IMR-90 (cell line): ENCODE results near the gene PIK3R5. TPM values are rescaled to one million over a fixed set of nuclear protein-coding genes. Genes with fewer than 3 reads are reported as not detected.

Experiments used
- ATAC-seq: fragments of 200-7000 bp; cut with Tn5 transposase; 2 replicates; pipeline ENCODE4 v1.9.1; 2020; ENCODE audit warnings: low read depth, mild to moderate bottlenecking, moderate library complexity
- BruUV-seq: library from RNA; stranded (reverse); fragments of 400-500 nt; replicated peaks from 2 replicates; lab custom pipeline; 2021; lab: Mats Ljungman, UMichigan
- CTCF ChIA-PET: fragments of 300-600 bp; formaldehyde crosslinking; extraction: SDS; loops from one replicate; lab custom pipeline; 2021; ENCODE audit warnings: antibody characterized with exemption; lab: Yijun Ruan, JAX
- POLR2A ChIA-PET: fragments of 300-600 bp; sonication (Branson Sonifier 250); formaldehyde crosslinking; loops from one replicate; lab custom pipeline; 2022; ENCODE audit warnings: antibody characterized with exemption; ENCODE audit not compliant: unreplicated experiment; lab: Charles Lee
- DNase-seq: peaks from one replicate; pipeline ENCODE4 v3.0.0; 2013
- H2AFZ ChIP-seq: replicated peaks from 2 replicates; pipeline ENCODE3; 2013; ENCODE audit warnings: low read length, mild to moderate bottlenecking; ENCODE audit not compliant: poor library complexity
- H2AK5ac ChIP-seq: 2 replicates; pipeline ENCODE4 v1.6.1; 2013; ENCODE audit warnings: low read depth, low read length, inconsistent platforms
- H2AK9ac ChIP-seq: replicated peaks from 2 replicates; pipeline ENCODE3; 2013; ENCODE audit warnings: mild to moderate bottlenecking, low read depth, low read length, moderate library complexity; ENCODE audit not compliant: poor library complexity
- H2BK120ac ChIP-seq: 2 replicates; pipeline ENCODE4 v1.6.1; 2013; ENCODE audit warnings: low read depth, low read length, inconsistent platforms
- H2BK15ac ChIP-seq: 3 replicates; pipeline ENCODE4 v1.6.1; 2013; ENCODE audit warnings: low read depth, low read length, inconsistent platforms
- H2BK20ac ChIP-seq: 2 replicates; pipeline ENCODE4 v1.6.1; 2013; ENCODE audit warnings: low read depth, mild to moderate bottlenecking, inconsistent platforms, low read length, moderate library complexity
- H2BK5ac ChIP-seq: 2 replicates; pipeline ENCODE4 v1.6.1; 2013; ENCODE audit warnings: mild to moderate bottlenecking, low read depth, low read length, inconsistent platforms; ENCODE audit not compliant: poor library complexity, severe bottlenecking
- H3K14ac ChIP-seq: replicated peaks from 2 replicates; pipeline ENCODE4 v1.6.1; 2013; ENCODE audit warnings: low read depth, low read length, inconsistent platforms
- H3K18ac ChIP-seq: 2 replicates; pipeline ENCODE4 v1.6.1; 2013; ENCODE audit warnings: low read depth, low read length, control low read depth
- H3K23ac ChIP-seq: 2 replicates; pipeline ENCODE4 v1.6.1; 2013; ENCODE audit warnings: low read depth, low read length, inconsistent platforms
- H3K27ac ChIP-seq: 2 replicates; pipeline ENCODE4 v1.5.1; 2013; ENCODE audit warnings: mild to moderate bottlenecking, control low read depth, low read length; ENCODE audit not compliant: insufficient read depth
- H3K27me3 ChIP-seq: 2 replicates; pipeline ENCODE4 v1.6.1; 2013; ENCODE audit warnings: low read length; ENCODE audit not compliant: control insufficient read depth, insufficient read depth
- H3K36me3 ChIP-seq: 2 replicates; pipeline ENCODE4 v1.6.1; 2013; ENCODE audit warnings: low read length, mixed read lengths; ENCODE audit not compliant: control insufficient read depth, insufficient read depth
- H3K4ac ChIP-seq: 2 replicates; pipeline ENCODE4 v1.6.1; 2013; ENCODE audit warnings: low read depth, low read length, inconsistent platforms
- H3K4me1 ChIP-seq: 2 replicates; pipeline ENCODE4 v1.6.1; 2013; ENCODE audit warnings: low read length, mixed read lengths; ENCODE audit not compliant: control insufficient read depth, insufficient read depth
- H3K4me2 ChIP-seq: 2 replicates; pipeline ENCODE4 v1.6.1; 2013; ENCODE audit warnings: low read depth, mild to moderate bottlenecking, control low read depth, low read length, moderate library complexity
- H3K4me3 ChIP-seq: 2 replicates; pipeline ENCODE4 v1.5.1; 2013; ENCODE audit warnings: low read depth, mild to moderate bottlenecking, control low read depth, low read length, moderate library complexity; ENCODE audit not compliant: insufficient read depth
- H3K56ac ChIP-seq: 2 replicates; pipeline ENCODE4 v1.6.1; 2013; ENCODE audit warnings: low read length, inconsistent platforms; ENCODE audit not compliant: insufficient read depth; ENCODE audit errors: extremely low read depth
- H3K79me1 ChIP-seq, 2 experiments: 2 replicates each; pipeline ENCODE4 v1.6.1; 2013; ENCODE audit warnings: low read length in 2 of 2, inconsistent platforms in 1 of 2, low read depth in 1 of 2
- H3K9ac ChIP-seq: 2 replicates; pipeline ENCODE4 v1.6.1; 2013; ENCODE audit warnings: low read depth, low read length, control low read depth
- H3K9me1 ChIP-seq: 2 replicates; pipeline ENCODE4 v1.6.1; 2013; ENCODE audit warnings: low read length, inconsistent platforms; ENCODE audit not compliant: insufficient read depth
- H3K9me3 ChIP-seq: 2 replicates; pipeline ENCODE4 v1.6.1; 2013; ENCODE audit warnings: low read length; ENCODE audit not compliant: control insufficient read depth, insufficient read depth
- H4K20me1 ChIP-seq: 2 replicates; pipeline ENCODE4 v1.6.1; 2013; ENCODE audit warnings: low read length, inconsistent platforms; ENCODE audit not compliant: insufficient read depth
- H4K5ac ChIP-seq: 2 replicates; pipeline ENCODE4 v1.6.1; 2013; ENCODE audit warnings: mild to moderate bottlenecking, low read depth, low read length, control low read depth
- H4K8ac ChIP-seq, 2 experiments: 2 replicates each; pipeline ENCODE4 v1.6.1; 2013; ENCODE audit warnings: low read depth in 2 of 2, low read length in 2 of 2, control low read depth in 1 of 2, inconsistent platforms in 1 of 2
- H4K91ac ChIP-seq: 2 replicates; pipeline ENCODE4 v1.6.1; 2013; ENCODE audit warnings: low read depth, low read length, inconsistent platforms; ENCODE audit not compliant: insufficient read depth
- BHLHE40 ChIP-seq: fragments of 150-350 bp; IDR thresholded peaks from 2 replicates; pipeline ENCODE4 v1.6.1; 2016; ENCODE audit warnings: mild to moderate bottlenecking, low read depth, low read length
- CEBPB ChIP-seq: IDR thresholded peaks from 2 replicates; pipeline ENCODE4 v1.6.1; 2012; ENCODE audit warnings: low read depth, low read length, improper control_type of control experiment
- ELK1 ChIP-seq: fragments of 150-350 bp; IDR thresholded peaks from 2 replicates; pipeline ENCODE4 v1.6.1; 2016; ENCODE audit warnings: low read depth, mild to moderate bottlenecking, low read length, moderate library complexity, borderline replicate concordance
- MAFK ChIP-seq: IDR thresholded peaks from 2 replicates; pipeline ENCODE4 v1.6.1; 2012; ENCODE audit warnings: low read depth, low read length, improper control_type of control experiment
- POLR2A ChIP-seq: IDR thresholded peaks from 2 replicates; pipeline ENCODE4 v1.6.1; 2012; ENCODE audit warnings: mild to moderate bottlenecking, low read depth, low read length
- RFX5 ChIP-seq: IDR thresholded peaks from 2 replicates; pipeline ENCODE4 v1.8.0; 2012; ENCODE audit warnings: low read depth, mild to moderate bottlenecking, low read length, moderate library complexity
- SMC3 ChIP-seq: fragments of 150-350 bp; IDR thresholded peaks from 2 replicates; pipeline ENCODE4 v1.6.1; 2016; ENCODE audit warnings: low read depth, mild to moderate bottlenecking, antibody characterized with exemption, low read length, moderate library complexity
- WGBS, 2 experiments: methylation state at CpG; one replicate each; pipeline versions ENCODE4 v1.1.5 to v1.1.7; 2013; ENCODE audit warnings: missing lambda C conversion rate in 2 of 2; ENCODE audit not compliant: insufficient read length in 1 of 2; ENCODE audit errors: extremely low coverage in 2 of 2; 5-methylcytosine and 5-hydroxymethylcytosine counted together
- dilution Hi-C: fragments of 300-500 bp; cut with HindIII; formaldehyde crosslinking; loops from one replicate; pipeline ENCODE4 v1.14.3; 2018; ENCODE audit warnings: low sequenced_read_pairs; ENCODE audit not compliant: unreplicated experiment
- in situ Hi-C: fragments of 300-500 bp; cut with MboI; formaldehyde crosslinking; loops from 3 replicates; pipeline ENCODE4 v1.14.3; 2019; ENCODE audit warnings: low sequenced_read_pairs, inconsistent platforms, mixed read lengths
- intact Hi-C: fragments of 100-400 bp; cut with micrococcal nuclease; formaldehyde crosslinking; loops from 2 replicates; pipeline ENCODE4 v1.10.0; 2022
- polyA plus RNA-seq, 3 experiments: library from polyadenylated mRNA; depleted of rRNA; stranded (reverse); fragments of >200 nt; gene quantifications; 2 replicates each; pipeline ENCODE4 v1.2.3, GENCODE V29; 2012; ENCODE audit warnings: low replicate concordance in 1 of 3
- total RNA-seq: library from RNA; depleted of rRNA; stranded (reverse); fragments of >200 nt; gene quantifications from 2 replicates; pipeline ENCODE4 v1.2.3, GENCODE V29; 2012

Gene PIK3R5
- total and polyA plus RNA-seq, 2 of the 4 experiments (the other 2 are of a cell fraction): not detected

GRCh38 chr17:8923762-8924161 is 41.7 kb downstream of the PIK3R5 start:
- ATAC-seq (no peak), DNase-seq (no peak)
- H3K27me3 ChIP-seq: no peaks in the 10 kb centered on the region
- H3K9me1 ChIP-seq: no peaks in the 10 kb centered on the region
- no peak for TF ChIP-seq MAFK
- TF ChIP-seq POLR2A: no peak
- no peak for TF ChIP-seq SMC3
- TF ChIP-seq ELK1: no peak
- no peak for TF ChIP-seq CEBPB
- no peak for TF ChIP-seq BHLHE40
- TF ChIP-seq RFX5: no peak
- no peak overlapping the region for H3K23ac ChIP-seq
- no peak overlapping the region for H3K9ac ChIP-seq
- no peak overlapping the region for H3K14ac ChIP-seq
- no peak overlapping the region for H4K91ac ChIP-seq
- WGBS, 2 experiments: no CpG with 5 or more reads among the region's 1 CpG
- no peak overlapping the region for H4K8ac ChIP-seq
- no peak overlapping the region for H3K27ac ChIP-seq
- in situ Hi-C loops (no loop called here), intact Hi-C loops (no loop called here), dilution Hi-C loops (no loop called here)
- H3K4me3 ChIP-seq: no peak overlapping the region
- H2BK120ac ChIP-seq: no peak overlapping the region
- no peaks in the 10 kb centered on the region for H3K4me1 ChIP-seq
- H3K18ac ChIP-seq: no peak overlapping the region
- no TSS peak for BruUV-seq
- no peak overlapping the region for H2BK20ac ChIP-seq
- no peak overlapping the region for H2AK9ac ChIP-seq
- H3K4ac ChIP-seq: no peak overlapping the region
- H3K9me3 ChIP-seq: peaks cover 19% of the 10 kb centered on the region
- H2BK5ac ChIP-seq: no peak overlapping the region
- H2AK5ac ChIP-seq: no peak overlapping the region
- no peak overlapping the region for H3K4me2 ChIP-seq
- CTCF ChIA-PET: no interaction called here
- POLR2A ChIA-PET: no interaction called here
- H3K36me3 ChIP-seq: no peaks in the 10 kb centered on the region
- H4K5ac ChIP-seq: no peak overlapping the region
- H3K79me1 ChIP-seq: no peaks in the 10 kb centered on the region
- no peak overlapping the region for H2BK15ac ChIP-seq
- no peak overlapping the region for H3K56ac ChIP-seq
- no peak overlapping the region for H2AFZ ChIP-seq
- H4K20me1 ChIP-seq: no peaks in the 10 kb centered on the region
